H1 (cell line): ENCODE data around the gene CACNA1G.

ENCODE experiments used
- BRCA1 ChIP-seq: IDR thresholded peaks from 2 replicates; pipeline ENCODE4 v1.6.1; 2012; ENCODE audit warnings: low read depth, low read length, improper control_type of control experiment
- CTCF ChIP-seq, 3 experiments: IDR thresholded peaks; 1 replicate in 2 of 3; 2 replicates in 1 of 3; pipeline versions ENCODE4 v1.5.1 to v1.6.1; 2011; ENCODE audit warnings: low read length in 3 of 3, mild to moderate bottlenecking in 3 of 3, inconsistent platforms in 2 of 3, low read depth in 1 of 3, moderate library complexity in 1 of 3; ENCODE audit not compliant: insufficient read depth in 1 of 3; ENCODE audit errors: control extremely low read depth in 1 of 3
- GABPA ChIP-seq: IDR thresholded peaks from 2 replicates; pipeline ENCODE4 v1.6.1; 2011; ENCODE audit warnings: mild to moderate bottlenecking, low read length, moderate library complexity, borderline replicate concordance; ENCODE audit not compliant: insufficient read depth
- JUN ChIP-seq: IDR thresholded peaks from 2 replicates; pipeline ENCODE4 v1.6.1; 2011; ENCODE audit warnings: low read depth, mild to moderate bottlenecking, improper control_type of control experiment, low read length
- KDM1A ChIP-seq: fragments of 200-600, 300-600 bp; sonication (generic); IDR thresholded peaks from 2 replicates; pipeline ENCODE4 v1.7.1; 2016; ENCODE audit warnings: mild to moderate bottlenecking, low read length, borderline replicate concordance
- MAX ChIP-seq: IDR thresholded peaks from 2 replicates; pipeline ENCODE4 v1.6.1; 2012; ENCODE audit warnings: inconsistent platforms
- POLR2A ChIP-seq, 2 experiments: IDR thresholded peaks; 1 replicate in 1 of 2; 2 replicates in 1 of 2; pipeline ENCODE4 v1.6.1; 2011; ENCODE audit warnings: low read depth in 2 of 2, low read length in 2 of 2, mild to moderate bottlenecking in 2 of 2; ENCODE audit errors: control extremely low read depth in 1 of 2
- POLR2AphosphoS5 ChIP-seq: IDR thresholded peaks from 2 replicates; pipeline ENCODE4 v1.6.1; 2011; ENCODE audit warnings: low read depth, low read length
- RAD21 ChIP-seq, 2 experiments: IDR thresholded peaks in 1 of 2; conservative IDR thresholded peaks in 1 of 2; 2 replicates each; pipeline ENCODE4 v1.6.1; 2011; ENCODE audit warnings: low read depth in 2 of 2, low read length in 2 of 2, improper control_type of control experiment in 1 of 2, inconsistent platforms in 1 of 2, mild to moderate bottlenecking in 1 of 2, moderate library complexity in 1 of 2
- SP1 ChIP-seq: IDR thresholded peaks from 2 replicates; pipeline ENCODE4 v1.6.1; 2011; ENCODE audit warnings: low read depth, low read length
- TEAD4 ChIP-seq: IDR thresholded peaks from 2 replicates; pipeline ENCODE4 v1.6.1; 2012; ENCODE audit warnings: low read depth, low read length, inconsistent platforms, mixed read lengths
- USF2 ChIP-seq: IDR thresholded peaks from 2 replicates; pipeline ENCODE4 v1.6.1; 2011; ENCODE audit warnings: low read length, improper control_type of control experiment
- TF ChIP-seq, protein P1 (sequence below): IDR thresholded peaks from 2 replicates; pipeline ENCODE4 v1.6.1; 2012; ENCODE audit warnings: inconsistent platforms
- TF ChIP-seq, protein P2 (sequence below): IDR thresholded peaks from 2 replicates; pipeline ENCODE4 v1.6.1; 2011; ENCODE audit warnings: low read depth, mild to moderate bottlenecking, low read length; ENCODE audit not compliant: insufficient read depth

DNA sequence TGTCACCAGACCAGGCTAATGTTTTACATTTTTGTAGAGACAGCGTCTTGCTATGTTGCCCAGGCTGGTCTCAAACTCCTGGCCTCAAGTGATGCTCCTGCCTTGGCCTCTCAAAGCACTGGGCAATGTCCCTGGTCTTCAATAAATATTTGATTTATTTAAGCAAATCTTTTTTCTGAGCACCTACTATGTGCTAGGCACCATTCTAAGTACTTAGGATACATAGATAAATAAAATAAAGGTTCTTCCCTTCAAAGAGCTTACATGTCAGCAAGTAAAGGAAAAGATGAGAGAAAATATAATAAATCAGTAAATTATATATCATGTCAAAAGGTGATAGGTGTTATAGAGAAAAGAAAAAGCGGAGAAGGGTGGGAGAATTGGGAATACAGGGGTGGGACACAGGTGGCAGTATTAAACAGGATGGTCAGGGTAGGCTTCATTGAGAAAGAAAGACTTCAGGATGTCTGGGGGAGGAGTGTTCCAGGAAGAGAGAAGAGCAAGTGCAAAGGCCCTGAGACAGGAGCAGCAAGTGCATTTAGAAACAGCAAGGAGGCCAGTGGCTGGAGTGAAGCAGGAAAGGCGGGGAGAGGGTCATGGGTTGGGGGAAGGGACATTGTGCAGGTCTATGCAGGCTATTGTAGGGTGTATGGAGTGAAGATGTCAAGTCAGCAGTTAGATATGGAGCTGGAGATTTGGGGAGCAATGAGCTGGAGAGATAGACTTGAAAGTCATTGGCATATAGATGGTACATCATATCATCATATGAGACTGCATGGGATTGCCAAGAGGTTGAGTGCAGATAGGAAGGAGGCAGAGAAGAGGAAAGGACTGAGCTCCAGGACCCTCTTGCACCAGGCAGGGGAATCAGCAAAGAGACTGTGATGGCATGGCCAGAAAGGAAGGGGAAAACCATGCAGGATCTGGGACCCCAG lies 85.5 kb downstream of the CACNA1G start:
- TF ChIP-seq, protein P1, sequence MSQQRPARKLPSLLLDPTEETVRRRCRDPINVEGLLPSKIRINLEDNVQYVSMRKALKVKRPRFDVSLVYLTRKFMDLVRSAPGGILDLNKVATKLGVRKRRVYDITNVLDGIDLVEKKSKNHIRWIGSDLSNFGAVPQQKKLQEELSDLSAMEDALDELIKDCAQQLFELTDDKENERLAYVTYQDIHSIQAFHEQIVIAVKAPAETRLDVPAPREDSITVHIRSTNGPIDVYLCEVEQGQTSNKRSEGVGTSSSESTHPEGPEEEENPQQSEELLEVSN = no peak
- TF ChIP-seq SP1 (no peak), CTCF (IDR thresholded peaks at IDR 0.05; ENCODE audit: control extremely low read depth in 1 of 3, insufficient read depth in 1 of 3, low read depth in 1 of 3, low read length in 3 of 3) (no peak), MAX (no peak), USF2 (no peak), BRCA1 (no peak), POLR2AphosphoS5 (no peak), POLR2A (IDR thresholded peaks at IDR 0.05; ENCODE audit: control extremely low read depth in 1 of 2, low read depth in 2 of 2, low read length in 2 of 2) (no peak), TEAD4 (no peak), RAD21 (IDR thresholded peaks at IDR 0.05 in 1 of 2, conservative IDR thresholded peaks at IDR 0.05 in 1 of 2; ENCODE audit: low read depth in 2 of 2, low read length in 2 of 2) (no peak), KDM1A (no peak), GABPA (no peak), JUN (no peak)
- TF ChIP-seq, protein P2, sequence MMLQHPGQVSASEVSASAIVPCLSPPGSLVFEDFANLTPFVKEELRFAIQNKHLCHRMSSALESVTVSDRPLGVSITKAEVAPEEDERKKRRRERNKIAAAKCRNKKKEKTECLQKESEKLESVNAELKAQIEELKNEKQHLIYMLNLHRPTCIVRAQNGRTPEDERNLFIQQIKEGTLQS = no peak
